Esophagus squamous epithelium (tissue), 5 donors: Measurements from ENCODE around the gene NEDD4L. TPM values are rescaled to one million over a fixed set of nuclear protein-coding genes. Genes with fewer than 3 reads are reported as not detected.

Source experiments
- DNase-seq: peaks from one replicate; lab custom pipeline; 2025; lab: John Stamatoyannopoulos, UW
- H3K27ac ChIP-seq, 4 donors: fragments of 200-600 bp; sonication (generic); one replicate each; pipeline ENCODE4 v1.5.1; 2016 to 2019; ENCODE audit warnings: mild to moderate bottlenecking in 1 of 4
- H3K27me3 ChIP-seq, 4 donors: fragments of 200-600 bp; sonication (generic); 1 replicate in 3 of 4; 2 replicates in 1 of 4; pipeline versions ENCODE4 v1.5.1 to v1.6.0; 2017 to 2021; ENCODE audit warnings: antibody characterized with exemption in 1 of 4
- H3K36me3 ChIP-seq, 3 donors: fragments of 200-600 bp; sonication (generic); one replicate each; pipeline ENCODE4 v1.5.1; 2016 to 2019
- H3K4me1 ChIP-seq, 3 donors: fragments of 200-600 bp; sonication (generic); one replicate each; pipeline ENCODE4 v1.5.1; 2017 to 2019
- H3K4me3 ChIP-seq, 4 donors: fragments of 200-600 bp; sonication (generic); 1 replicate in 3 of 4; 2 replicates in 1 of 4; pipeline ENCODE4 v1.5.1; 2016 to 2019; ENCODE audit warnings: mild to moderate bottlenecking in 2 of 4, moderate library complexity in 1 of 4
- H3K9me3 ChIP-seq, 3 donors: fragments of 200-600 bp; sonication (generic); one replicate each; pipeline ENCODE4 v1.5.1; 2016 to 2019
- CTCF ChIP-seq, 6 experiments: fragments of 450-650 bp in 4 of 6; fragments of 200-600 bp in 2 of 6; sonication (generic) in 2 of 6; IDR thresholded peaks; one replicate each; pipeline ENCODE4 v1.5.1; 2016 to 2019; ENCODE audit warnings: antibody characterized with exemption in 6 of 6, mild to moderate bottlenecking in 4 of 6, moderate library complexity in 4 of 6
- POLR2A ChIP-seq, 4 donors: fragments of 450-650 bp; IDR thresholded peaks; one replicate each; pipeline ENCODE4 v1.6.1; 2017; ENCODE audit warnings: antibody characterized with exemption in 4 of 4, mild to moderate bottlenecking in 4 of 4, moderate library complexity in 3 of 4
- WGBS, 2 donors: methylation state at CpG; one replicate each; pipeline ENCODE4 v1.1.5; 2018; 5-methylcytosine and 5-hydroxymethylcytosine counted together
- intact Hi-C: fragments of 100-400 bp; cut with DNase I; formaldehyde crosslinking; loops from one replicate; pipeline ENCODE4 v1.15.0; 2022
- total RNA-seq, 4 donors: library from RNA; depleted of rRNA; stranded (reverse); fragments of >200 nt; gene quantifications; one replicate each; pipeline ENCODE4 v1.1.0, GENCODE V29; 2016
- donor health status: DM: yes; HTN: yes; CAD: no.

Gene NEDD4L
- total RNA-seq, 4 donors from 2014 or later: 17.0 to 27.6 (median 21.9) TPM

GRCh38 chr18:58209326-58209725 lies 165.3 kb downstream of the NEDD4L start:
- H3K27ac ChIP-seq: no peak overlapping the region
- whole genome bisulfite sequencing, 2 donors: 56 to 67% methylated on average over 1 to 2 of the region's 3 CpGs
- peaks cover 0 to 15% (median 6%) of the 10 kb centered on the region in 3 donors for H3K4me1 ChIP-seq
- H3K9me3 ChIP-seq: no peaks in the 10 kb centered on the region
- TF ChIP-seq POLR2A (IDR thresholded peaks at IDR 0.05) (no peak), CTCF (IDR thresholded peaks at IDR 0.05) (no peak)
- no peaks in the 10 kb centered on the region for H3K27me3 ChIP-seq
- H3K36me3 ChIP-seq: no peaks in the 10 kb centered on the region
- H3K4me3 ChIP-seq: no peak overlapping the region
- no peak for DNase-seq
- intact Hi-C loops: no loop called here

- intact Hi-C loops: no loop called here
- H3K36me3 ChIP-seq: no peaks in the 10 kb centered on the region
- TF ChIP-seq POLR2A (IDR thresholded peaks at IDR 0.05) (no peak), CTCF (IDR thresholded peaks at IDR 0.05) (no peak)
- H3K9me3 ChIP-seq: no peaks in the 10 kb centered on the region
- WGBS, 2 donors: 42 to 53% methylated on average over 4 of the region's 4 CpGs
- no peak for DNase-seq
- H3K4me3 ChIP-seq: no peak overlapping the region
- no peak overlapping the region for H3K27ac ChIP-seq
- H3K27me3 ChIP-seq: no peaks in the 10 kb centered on the region
- H3K4me1 ChIP-seq: peaks cover 0 to 15% (median 6%) of the 10 kb centered on the region in 3 donors
Measured at GRCh38 chr18:58211510-58211909, 167.5 kb downstream of the NEDD4L start.

GRCh38 chr18:58212274-58212673 lies 168.2 kb downstream of the NEDD4L start:
- Histone ChIP-seq H3K9me3 (no peaks in the 10 kb centered on the region), H3K27me3 (no peaks in the 10 kb centered on the region), H3K36me3 (no peaks in the 10 kb centered on the region), H3K4me1 (peaks cover 0 to 15% (median 6%) of the 10 kb centered on the region in 3 donors), H3K4me3 (no peak overlapping the region), H3K27ac (no peak overlapping the region)
- 79 to 84% methylated on average over 8 of the region's 8 CpGs for WGBS, 2 donors
- TF ChIP-seq CTCF (IDR thresholded peaks at IDR 0.05) (no peak), POLR2A (IDR thresholded peaks at IDR 0.05) (no peak)
- intact Hi-C loops: no loop called here
- no peak for DNase-seq

GRCh38 chr18:58213440-58213839 lies 169.4 kb downstream of the NEDD4L start:
- Histone ChIP-seq H3K36me3 (no peaks in the 10 kb centered on the region), H3K4me1 (peaks cover 0 to 9% (median 4%) of the 10 kb centered on the region in 3 donors), H3K4me3 (no peak overlapping the region), H3K27ac (no peak overlapping the region), H3K9me3 (no peaks in the 10 kb centered on the region), H3K27me3 (no peaks in the 10 kb centered on the region)
- WGBS, 2 donors: 70 to 87% methylated on average over 2 of the region's 2 CpGs
- intact Hi-C loops: no loop called here
- no peak for TF ChIP-seq CTCF (IDR thresholded peaks at IDR 0.05)
- DNase-seq: no peak

GRCh38 chr18:58215011-58215410 lies 171.0 kb downstream of the NEDD4L start:
- Histone ChIP-seq H3K4me1 (peaks cover 0 to 4% (median 0%) of the 10 kb centered on the region in 3 donors), H3K9me3 (no peaks in the 10 kb centered on the region), H3K4me3 (no peak overlapping the region), H3K27me3 (no peaks in the 10 kb centered on the region), H3K27ac (no peak overlapping the region), H3K36me3 (no peaks in the 10 kb centered on the region)
- intact Hi-C loops: no loop called here
- DNase-seq: no peak
- 81 to 85% methylated on average over 6 of the region's 6 CpGs for WGBS, 2 donors
- TF ChIP-seq POLR2A (IDR thresholded peaks at IDR 0.05) (no peak), CTCF (IDR thresholded peaks at IDR 0.05) (no peak)
